ENCODE data around the gene RPS6KA3. TPM values are rescaled to one million over a fixed set of nuclear protein-coding genes. Genes with fewer than 3 reads are reported as not detected.

RPS6KA3 gene
- total RNA-seq, 1 donor from 2014 or later: 22.8 TPM

DNA sequence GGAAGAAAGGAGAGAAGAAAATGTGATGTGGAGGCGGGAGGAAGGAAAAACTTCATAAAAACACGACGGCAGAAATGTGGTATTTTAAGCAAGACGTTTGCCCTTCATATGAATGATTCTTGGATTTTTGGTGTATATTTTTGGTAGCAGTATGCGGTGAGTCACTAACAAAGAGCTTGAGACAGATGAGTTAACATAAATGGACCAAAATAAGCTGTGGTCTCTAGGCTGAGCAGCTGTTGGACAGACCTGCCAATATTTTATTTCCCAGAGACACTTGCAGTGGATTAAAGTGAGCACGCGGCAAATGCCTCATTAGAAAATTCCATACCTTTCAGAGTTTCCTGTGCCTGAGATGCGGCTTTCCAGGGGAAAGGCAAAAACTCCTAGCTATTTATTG lies 43.1 kb upstream of the RPS6KA3 start:
- Histone ChIP-seq H3K4me1 (no peaks in the 10 kb centered on the region), H3K9me3 (no peaks in the 10 kb centered on the region), H3K4me3 (no peak overlapping the region), H3K27ac (no peak overlapping the region), H3K36me3 (no peaks in the 10 kb centered on the region), H3K27me3 (no peaks in the 10 kb centered on the region)
- no peak for TF ChIP-seq POLR2A (IDR thresholded peaks at IDR 0.05)
- no peak for TF ChIP-seq POLR2AphosphoS5 (IDR thresholded peaks at IDR 0.05; ENCODE audit: insufficient read depth in 1 of 2, low read depth in 1 of 2)
- TF ChIP-seq, protein P1, sequence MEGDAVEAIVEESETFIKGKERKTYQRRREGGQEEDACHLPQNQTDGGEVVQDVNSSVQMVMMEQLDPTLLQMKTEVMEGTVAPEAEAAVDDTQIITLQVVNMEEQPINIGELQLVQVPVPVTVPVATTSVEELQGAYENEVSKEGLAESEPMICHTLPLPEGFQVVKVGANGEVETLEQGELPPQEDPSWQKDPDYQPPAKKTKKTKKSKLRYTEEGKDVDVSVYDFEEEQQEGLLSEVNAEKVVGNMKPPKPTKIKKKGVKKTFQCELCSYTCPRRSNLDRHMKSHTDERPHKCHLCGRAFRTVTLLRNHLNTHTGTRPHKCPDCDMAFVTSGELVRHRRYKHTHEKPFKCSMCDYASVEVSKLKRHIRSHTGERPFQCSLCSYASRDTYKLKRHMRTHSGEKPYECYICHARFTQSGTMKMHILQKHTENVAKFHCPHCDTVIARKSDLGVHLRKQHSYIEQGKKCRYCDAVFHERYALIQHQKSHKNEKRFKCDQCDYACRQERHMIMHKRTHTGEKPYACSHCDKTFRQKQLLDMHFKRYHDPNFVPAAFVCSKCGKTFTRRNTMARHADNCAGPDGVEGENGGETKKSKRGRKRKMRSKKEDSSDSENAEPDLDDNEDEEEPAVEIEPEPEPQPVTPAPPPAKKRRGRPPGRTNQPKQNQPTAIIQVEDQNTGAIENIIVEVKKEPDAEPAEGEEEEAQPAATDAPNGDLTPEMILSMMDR (IDR thresholded peaks at IDR 0.05): no peak
- intact Hi-C loops (cut with DNase I): no loop called here
- no peak for DNase-seq (ENCODE audit: extremely low spot score in 2 of 2)

DNA sequence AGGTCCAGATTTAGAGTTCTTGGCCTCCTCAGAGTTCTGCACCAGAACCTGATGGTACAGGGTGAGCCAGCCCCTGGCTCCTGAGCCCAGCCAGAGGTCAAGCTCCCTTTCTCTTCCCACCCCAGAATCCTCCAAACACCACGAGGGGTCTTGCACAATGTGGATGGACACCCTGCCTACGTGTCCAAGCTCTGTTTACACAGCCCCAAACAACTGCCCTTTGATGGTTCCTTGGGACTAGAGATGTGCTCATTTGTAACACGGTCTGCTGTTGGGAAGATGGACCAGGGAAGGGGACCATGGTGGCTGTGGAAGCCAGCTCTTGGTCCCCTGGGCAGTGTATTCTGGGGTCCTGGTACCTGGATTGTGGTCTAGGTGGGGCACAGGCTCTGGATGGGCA lies 40.0 kb upstream of the RPS6KA3 start:
- no peak for DNase-seq (ENCODE audit: extremely low spot score in 2 of 2)
- Histone ChIP-seq H3K4me1 (no peaks in the 10 kb centered on the region), H3K27me3 (no peaks in the 10 kb centered on the region), H3K9me3 (no peaks in the 10 kb centered on the region), H3K4me3 (no peak overlapping the region), H3K27ac (no peak overlapping the region), H3K36me3 (no peaks in the 10 kb centered on the region)
- TF ChIP-seq POLR2AphosphoS5 (IDR thresholded peaks at IDR 0.05; ENCODE audit: insufficient read depth in 1 of 2, low read depth in 1 of 2): no peak
- no peak for TF ChIP-seq POLR2A (IDR thresholded peaks at IDR 0.05)
- TF ChIP-seq, protein P1 (IDR thresholded peaks at IDR 0.05): no peak
- intact Hi-C loops (cut with DNase I): no loop called here

DNA sequence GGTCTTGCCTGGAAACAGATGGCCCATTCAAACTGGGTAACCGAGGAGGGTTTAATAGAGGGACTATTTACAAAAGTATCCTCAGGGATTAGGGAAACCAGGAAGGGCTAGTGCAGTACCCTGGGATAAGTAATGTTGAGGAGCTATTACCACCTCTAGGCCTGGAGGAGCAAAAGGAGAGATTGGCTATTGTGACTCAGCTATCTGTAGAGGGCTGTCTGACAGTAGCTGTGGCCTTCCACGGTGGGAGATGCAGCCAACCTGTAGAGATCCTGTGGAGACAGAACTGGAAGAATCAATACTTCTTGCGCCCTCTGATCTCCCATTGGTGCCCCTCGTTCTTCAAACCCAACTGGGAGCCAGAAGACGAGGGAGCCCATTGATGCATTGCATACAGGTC lies 34.1 kb upstream of the RPS6KA3 start:
- Histone ChIP-seq H3K4me3 (no peak overlapping the region), H3K36me3 (no peaks in the 10 kb centered on the region), H3K27ac (no peak overlapping the region), H3K4me1 (no peaks in the 10 kb centered on the region), H3K9me3 (no peaks in the 10 kb centered on the region), H3K27me3 (no peaks in the 10 kb centered on the region)
- DNase-seq (ENCODE audit: extremely low spot score in 2 of 2): no peak
- intact Hi-C loops (cut with DNase I): no loop called here
- TF ChIP-seq POLR2AphosphoS5 (IDR thresholded peaks at IDR 0.05; ENCODE audit: insufficient read depth in 1 of 2, low read depth in 1 of 2): no peak
- no peak for TF ChIP-seq POLR2A (IDR thresholded peaks at IDR 0.05)
- TF ChIP-seq, protein P1 (IDR thresholded peaks at IDR 0.05): no peak

DNA sequence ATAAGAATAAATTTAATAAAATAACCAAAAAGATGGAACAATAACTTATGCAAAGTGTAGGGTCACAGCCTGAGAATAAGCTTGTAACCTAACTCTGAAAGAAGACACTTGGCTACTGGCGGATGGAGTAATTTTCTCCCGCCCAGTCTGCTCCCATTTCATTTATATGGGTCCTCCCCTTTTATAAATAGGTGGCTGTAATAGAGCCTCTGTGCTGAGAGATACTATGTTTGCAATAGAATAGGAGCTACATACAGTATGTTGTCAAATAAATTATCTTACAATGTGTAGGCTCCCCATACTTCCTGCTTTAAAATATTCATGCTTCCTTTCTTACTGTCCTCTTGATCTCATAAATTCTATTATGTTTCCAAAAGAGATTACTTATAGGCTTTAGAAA lies 28.2 kb upstream of the RPS6KA3 start:
- no peak overlapping the region for H3K4me3 ChIP-seq
- no peak for DNase-seq (ENCODE audit: extremely low spot score in 2 of 2)
- no peaks in the 10 kb centered on the region for H3K36me3 ChIP-seq
- H3K27ac ChIP-seq: no peak overlapping the region
- H3K4me1 ChIP-seq: no peaks in the 10 kb centered on the region
- H3K27me3 ChIP-seq: no peaks in the 10 kb centered on the region
- intact Hi-C loops (cut with DNase I): no loop called here
- TF ChIP-seq POLR2A (IDR thresholded peaks at IDR 0.05): no peak
- TF ChIP-seq, protein P1 (IDR thresholded peaks at IDR 0.05): no peak
- no peak for TF ChIP-seq POLR2AphosphoS5 (IDR thresholded peaks at IDR 0.05; ENCODE audit: insufficient read depth in 1 of 2, low read depth in 1 of 2)
- H3K9me3 ChIP-seq: no peaks in the 10 kb centered on the region

DNA sequence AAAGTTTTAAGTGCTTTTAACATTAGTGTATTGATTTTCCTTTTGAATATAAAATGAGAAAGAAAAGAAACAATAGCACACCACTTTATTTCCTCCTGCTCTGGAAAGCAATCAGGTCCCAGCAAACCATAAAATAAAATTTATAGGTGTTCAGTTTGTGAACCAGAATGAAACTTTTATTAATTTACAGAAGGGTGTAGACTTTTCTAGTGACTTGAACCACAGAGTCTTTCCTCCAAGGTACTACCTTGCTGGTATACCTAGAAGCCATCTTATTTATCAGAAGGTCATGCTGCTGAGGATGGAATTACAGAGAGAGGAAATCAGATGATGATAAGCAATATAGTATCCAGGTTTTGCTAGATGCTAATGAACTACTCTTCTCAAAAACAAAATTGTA lies 27.6 kb upstream of the RPS6KA3 start:
- intact Hi-C loops (cut with DNase I): no loop called here
- Histone ChIP-seq H3K9me3 (no peaks in the 10 kb centered on the region), H3K36me3 (no peaks in the 10 kb centered on the region), H3K4me3 (no peak overlapping the region), H3K27ac (no peak overlapping the region), H3K4me1 (no peaks in the 10 kb centered on the region), H3K27me3 (no peaks in the 10 kb centered on the region)
- DNase-seq (ENCODE audit: extremely low spot score in 2 of 2): no peak
- TF ChIP-seq, protein P1 (IDR thresholded peaks at IDR 0.05): no peak
- TF ChIP-seq POLR2A (IDR thresholded peaks at IDR 0.05) (no peak), POLR2AphosphoS5 (IDR thresholded peaks at IDR 0.05; ENCODE audit: insufficient read depth in 1 of 2, low read depth in 1 of 2) (no peak)
